ENCODE data around the gene ARL4C. TPM values are rescaled to one million over a fixed set of nuclear protein-coding genes. Genes with fewer than 3 reads are reported as not detected.
A peak's percentile ranks its signal among the peaks of the same experiment; 100 is the strongest.

Gene ARL4C
- total RNA-seq, 1 donor from 2014 or later = 20.7 TPM

DNA sequence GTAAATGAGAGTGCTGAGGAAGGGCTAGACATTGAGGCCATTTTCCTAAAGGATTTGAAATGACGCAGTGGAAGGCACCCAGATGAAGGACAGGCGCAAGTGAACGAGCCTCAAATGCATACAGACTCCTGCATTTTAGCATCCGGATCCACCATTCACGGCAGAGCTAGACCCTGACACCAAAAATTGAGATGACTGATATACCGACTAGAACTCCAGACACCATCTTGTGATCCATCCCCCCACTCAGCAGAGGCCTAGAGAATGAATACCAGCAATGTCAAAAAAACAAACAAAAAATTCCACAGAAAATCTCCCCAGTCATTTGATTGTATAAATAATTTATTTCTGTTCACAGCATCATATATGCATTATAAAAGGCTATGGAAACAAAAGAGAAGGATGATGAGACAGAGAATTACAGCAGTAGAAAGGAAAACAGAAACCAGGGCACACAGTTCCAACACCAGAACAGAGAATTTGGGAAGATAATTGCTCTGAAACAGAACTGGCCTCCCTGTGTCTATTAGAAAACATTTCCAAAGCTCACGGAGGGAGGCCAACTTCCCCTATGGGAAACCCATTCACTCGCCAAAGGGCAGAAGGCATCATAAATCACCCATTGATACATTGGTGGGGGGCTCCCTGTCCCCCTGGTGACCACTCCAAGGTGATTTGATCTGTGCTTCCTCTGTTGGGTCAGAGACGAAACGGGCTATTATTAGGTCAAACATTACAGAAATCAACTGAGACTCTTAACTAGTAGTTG, 4.0 kb downstream of the ARL4C start:
- Mint-ChIP-seq H3K36me3 (no peaks in the 10 kb centered on the region), H3K4me1 (peaks cover 34% of the 10 kb centered on the region), H3K27ac (peak overlapping the region; percentile 82), H3K27me3 (ENCODE audit: low read depth) (peaks cover 4% of the 10 kb centered on the region), H3K9me3 (no peaks in the 10 kb centered on the region), H3K4me3 (peak overlapping the region; percentile 87)
- no peak for TF ChIP-seq CTCF (IDR thresholded peaks at IDR 0.05; ENCODE audit: unreplicated experiment)
- DNase-seq (ENCODE audit: low spot score in 2 of 2, unreplicated experiment in 2 of 2) = no peak

DNA sequence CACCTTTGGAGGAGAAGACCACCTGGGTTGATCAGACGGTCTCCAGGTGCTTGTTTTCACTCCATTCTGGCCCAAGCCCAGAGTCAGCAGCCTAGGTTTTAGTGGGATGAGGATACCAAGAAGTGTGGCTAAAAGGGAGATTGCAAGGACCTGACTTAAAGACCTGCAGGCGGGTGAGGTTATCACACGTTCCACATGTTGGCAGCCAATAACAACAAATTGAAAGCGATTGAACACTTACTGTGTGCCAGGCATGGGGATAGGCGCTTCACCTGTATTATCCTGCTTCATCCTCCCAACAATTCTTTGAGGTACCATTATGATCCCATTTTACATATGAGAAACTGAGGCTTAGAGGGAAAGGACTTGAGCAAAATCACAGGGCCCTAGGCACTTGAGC, 5.0 kb downstream of the ARL4C start:
- Mint-ChIP-seq H3K27me3 (ENCODE audit: low read depth) (peaks cover 4% of the 10 kb centered on the region), H3K27ac (no peak overlapping the region), H3K9me3 (no peaks in the 10 kb centered on the region), H3K36me3 (no peaks in the 10 kb centered on the region), H3K4me1 (peaks cover 34% of the 10 kb centered on the region), H3K4me3 (no peak overlapping the region)
- no peak for TF ChIP-seq CTCF (IDR thresholded peaks at IDR 0.05; ENCODE audit: unreplicated experiment)
- no peak for DNase-seq (ENCODE audit: low spot score in 2 of 2, unreplicated experiment in 2 of 2)

DNA sequence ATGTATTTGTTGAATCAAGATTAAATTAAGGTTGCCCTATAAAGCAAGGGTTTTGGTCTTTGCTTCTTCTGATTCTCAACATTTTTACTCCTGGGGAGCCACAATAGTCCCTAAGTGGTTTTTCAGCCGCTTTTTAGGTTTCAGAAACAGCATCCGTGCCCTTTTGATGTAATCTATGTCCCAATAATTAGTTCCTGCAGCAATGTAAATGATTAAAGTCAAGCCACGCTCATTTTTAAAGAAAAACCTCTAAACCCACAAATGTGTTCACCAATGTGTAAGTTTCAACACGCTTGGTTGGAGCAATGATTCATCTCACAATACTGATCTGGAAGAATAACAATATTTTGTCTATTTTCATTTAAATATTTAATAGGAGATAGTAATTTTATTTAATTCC, 5.6 kb downstream of the ARL4C start:
- H3K27ac Mint-ChIP-seq = no peak overlapping the region
- H3K4me1 Mint-ChIP-seq = peaks cover 34% of the 10 kb centered on the region
- no peaks in the 10 kb centered on the region for H3K9me3 Mint-ChIP-seq
- H3K27me3 Mint-ChIP-seq (ENCODE audit: low read depth) = peaks cover 4% of the 10 kb centered on the region
- no peaks in the 10 kb centered on the region for H3K36me3 Mint-ChIP-seq
- no peak for TF ChIP-seq CTCF (IDR thresholded peaks at IDR 0.05; ENCODE audit: unreplicated experiment)
- no peak overlapping the region for H3K4me3 Mint-ChIP-seq
- DNase-seq (ENCODE audit: low spot score in 2 of 2, unreplicated experiment in 2 of 2) = no peak

- no peak overlapping the region for H3K4me3 Mint-ChIP-seq
- peaks cover 2% of the 10 kb centered on the region for H3K27me3 Mint-ChIP-seq (ENCODE audit: low read depth)
- H3K9me3 Mint-ChIP-seq = no peaks in the 10 kb centered on the region
- H3K4me1 Mint-ChIP-seq = peaks cover 29% of the 10 kb centered on the region
- no peak for TF ChIP-seq CTCF (IDR thresholded peaks at IDR 0.05; ENCODE audit: unreplicated experiment)
- H3K36me3 Mint-ChIP-seq = no peaks in the 10 kb centered on the region
- H3K27ac Mint-ChIP-seq = no peak overlapping the region
- no peak for DNase-seq (ENCODE audit: low spot score in 2 of 2, unreplicated experiment in 2 of 2)
Observed at GRCh38 chr2:234490271-234491091, 6.4 kb downstream of the ARL4C start.

GRCh38 chr2:234488913-234489451, 7.9 kb downstream of the ARL4C start:
- Mint-ChIP-seq H3K36me3 (no peaks in the 10 kb centered on the region), H3K27ac (no peak overlapping the region), H3K4me3 (no peak overlapping the region), H3K4me1 (peaks cover 16% of the 10 kb centered on the region), H3K27me3 (ENCODE audit: low read depth) (no peaks in the 10 kb centered on the region), H3K9me3 (no peaks in the 10 kb centered on the region)
- no peak for DNase-seq (ENCODE audit: low spot score in 2 of 2, unreplicated experiment in 2 of 2)
- TF ChIP-seq CTCF (IDR thresholded peaks at IDR 0.05; ENCODE audit: unreplicated experiment) = no peak

Measured in mesothelial cell of epicardium (in vitro differentiated cells).